SU-DHL-6 (cell line): ENCODE results near the gene KIRREL2.

Experiments
- H2AFZ ChIP-seq: fragments of 200-600 bp; sonication (generic); 2 replicates; pipeline ENCODE4 v1.6.1; 2014; ENCODE audit warnings: low read depth, mild to moderate bottlenecking, moderate library complexity, mixed read lengths, antibody characterized with exemption, low read length; ENCODE audit not compliant: severe bottlenecking
- H3F3A ChIP-seq: fragments of 200-600 bp; shearing (Covaris generic); 2 replicates; pipeline ENCODE4 v1.6.0; 2016; ENCODE audit warnings: antibody characterized with exemption, mild to moderate bottlenecking; ENCODE audit not compliant: insufficient read depth
- H3K27ac ChIP-seq: fragments of 200-600 bp; sonication (generic); 2 replicates; pipeline ENCODE4 v1.5.1; 2016; ENCODE audit warnings: low read depth, mild to moderate bottlenecking, low read length, moderate library complexity, mixed read lengths
- H3K27me3 ChIP-seq: fragments of 200-600 bp; sonication (generic), shearing (Covaris generic); 2 replicates; pipeline ENCODE4 v1.6.0; 2014; ENCODE audit warnings: mild to moderate bottlenecking, low read length
- H3K36me3 ChIP-seq: fragments of 200-600 bp; sonication (generic); 2 replicates; pipeline ENCODE4 v1.6.1; 2014; ENCODE audit warnings: mild to moderate bottlenecking, low read length, mixed read lengths
- H3K4me2 ChIP-seq: fragments of 300-600, 200-600 bp; shearing (Covaris generic), sonication (generic); 2 replicates; pipeline ENCODE4 v1.6.0; 2014; ENCODE audit warnings: low read length, low read depth, mild to moderate bottlenecking; ENCODE audit not compliant: poor library complexity, severe bottlenecking
- H3K4me3 ChIP-seq: fragments of 200-600 bp; sonication (generic); 2 replicates; pipeline ENCODE4 v1.5.1; 2014; ENCODE audit warnings: antibody characterized with exemption, low read length, mild to moderate bottlenecking, mixed read lengths; ENCODE audit not compliant: insufficient read depth, poor library complexity, severe bottlenecking
- H3K79me2 ChIP-seq: fragments of 200-600 bp; sonication (generic); 2 replicates; pipeline ENCODE4 v1.6.1; 2014; ENCODE audit warnings: mild to moderate bottlenecking, low read length, moderate library complexity; ENCODE audit not compliant: insufficient read depth
- H3K9ac ChIP-seq: fragments of 200-600 bp; sonication (generic); 2 replicates; pipeline ENCODE4 v1.7.0; 2014; ENCODE audit warnings: mild to moderate bottlenecking, low read length
- H3K9me2 ChIP-seq: fragments of 200-600 bp; sonication (generic); replicated peaks from 2 replicates; pipeline ENCODE4 v1.6.1; 2014; ENCODE audit warnings: low read length; ENCODE audit not compliant: insufficient read depth
- H3K9me3 ChIP-seq: fragments of 200-600 bp; sonication (generic); 2 replicates; pipeline ENCODE4 v1.6.1; 2014; ENCODE audit warnings: low read length, mixed read lengths; ENCODE audit not compliant: insufficient read depth
- H4K20me1 ChIP-seq: fragments of 200-600 bp; sonication (generic); 2 replicates; pipeline ENCODE4 v1.6.1; 2014; ENCODE audit warnings: low read depth, mild to moderate bottlenecking, antibody characterized with exemption, low read length, moderate library complexity, mixed read lengths
- CTCF ChIP-seq: fragments of 200-600 bp; sonication (generic); IDR thresholded peaks from one replicate; pipeline ENCODE4 v1.5.1; 2017; ENCODE audit warnings: antibody characterized with exemption, mild to moderate bottlenecking, low read length, moderate library complexity; ENCODE audit not compliant: insufficient read depth, poor library complexity, severe bottlenecking
- EZH2phosphoT487 ChIP-seq: fragments of 200-600 bp; sonication (generic), shearing (Covaris generic); conservative IDR thresholded peaks from 2 replicates; pipeline ENCODE4 v1.6.1; 2018; ENCODE audit warnings: mild to moderate bottlenecking, antibody characterized with exemption, low read length, moderate library complexity, mixed read lengths

Gene KIRREL2

DNA sequence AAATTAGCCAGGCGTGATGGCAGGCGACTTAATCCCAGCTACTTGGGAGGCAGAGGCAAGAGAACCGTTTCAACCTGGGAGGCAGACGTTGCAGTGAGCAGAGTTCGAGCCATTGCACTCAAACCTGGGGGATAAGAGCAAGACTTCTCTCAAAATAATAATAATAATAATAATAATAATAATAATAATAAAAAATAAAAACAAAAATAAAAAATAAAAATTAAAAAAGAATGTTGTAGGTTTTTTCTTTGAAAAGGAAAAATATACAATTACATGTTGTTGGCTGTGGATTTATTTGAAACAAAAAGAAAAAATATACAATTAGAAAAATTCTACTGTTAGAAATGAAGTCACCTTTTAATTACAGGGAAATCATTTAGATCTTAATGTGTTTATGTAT, 32.6 kb upstream of the KIRREL2 start:
- Histone ChIP-seq H3K27me3 (no peaks in the 10 kb centered on the region), H3K36me3 (no peaks in the 10 kb centered on the region), H3K9me2 (no peaks in the 10 kb centered on the region), H3K4me2 (no peak overlapping the region), H3K4me3 (no peak overlapping the region), H3K9me3 (no peaks in the 10 kb centered on the region), H3K9ac (no peak overlapping the region), H3F3A (no peaks in the 10 kb centered on the region), H3K27ac (no peak overlapping the region), H3K79me2 (no peaks in the 10 kb centered on the region), H2AFZ (no peak overlapping the region), H4K20me1 (no peaks in the 10 kb centered on the region)
- TF ChIP-seq EZH2phosphoT487, result no peak
- TF ChIP-seq CTCF, result no peak

GRCh38 chr19:35828692-35829301, 27.9 kb upstream of the KIRREL2 start:
- no peak for TF ChIP-seq EZH2phosphoT487
- TF ChIP-seq CTCF, result no peak
- no peaks in the 10 kb centered on the region for H4K20me1 ChIP-seq
- H3K9me3 ChIP-seq, result no peaks in the 10 kb centered on the region
- no peaks in the 10 kb centered on the region for H3F3A ChIP-seq
- no peaks in the 10 kb centered on the region for H3K79me2 ChIP-seq
- H3K27ac ChIP-seq, result no peak overlapping the region
- no peaks in the 10 kb centered on the region for H3K9me2 ChIP-seq
- no peak overlapping the region for H2AFZ ChIP-seq
- H3K4me2 ChIP-seq, result no peak overlapping the region
- H3K4me3 ChIP-seq, result no peak overlapping the region
- H3K27me3 ChIP-seq, result no peaks in the 10 kb centered on the region
- H3K9ac ChIP-seq, result no peak overlapping the region
- H3K36me3 ChIP-seq, result no peaks in the 10 kb centered on the region

GRCh38 chr19:35830986-35831385, 25.7 kb upstream of the KIRREL2 start:
- H3F3A ChIP-seq, result no peaks in the 10 kb centered on the region
- H3K27me3 ChIP-seq, result no peaks in the 10 kb centered on the region
- H4K20me1 ChIP-seq, result no peaks in the 10 kb centered on the region
- no peak overlapping the region for H3K4me2 ChIP-seq
- no peaks in the 10 kb centered on the region for H3K79me2 ChIP-seq
- no peaks in the 10 kb centered on the region for H3K9me2 ChIP-seq
- H2AFZ ChIP-seq, result no peak overlapping the region
- no peak overlapping the region for H3K27ac ChIP-seq
- H3K4me3 ChIP-seq, result no peak overlapping the region
- H3K9ac ChIP-seq, result no peak overlapping the region
- TF ChIP-seq EZH2phosphoT487 (no peak), CTCF (no peak)
- H3K36me3 ChIP-seq, result no peaks in the 10 kb centered on the region
- no peaks in the 10 kb centered on the region for H3K9me3 ChIP-seq
